Endothelial cell of umbilical vein (primary cell): ENCODE results near the gene ITGA11. TPM values are rescaled to one million over a fixed set of nuclear protein-coding genes. Genes with fewer than 3 reads are reported as not detected.

ENCODE experiments used
- BruUV-seq: library from RNA; stranded (reverse); fragments of 400-500 nt; replicated peaks from 2 replicates; lab custom pipeline; 2021; lab: Mats Ljungman, UMichigan
- CTCF ChIA-PET: fragments of 300-600, 350-600 bp; sonication (Branson Sonifier 250); formaldehyde crosslinking; loops from one replicate; lab custom pipeline; 2021; ENCODE audit warnings: antibody characterized with exemption, inconsistent platforms; lab: Charles Lee
- POLR2A ChIA-PET: fragments of 300-600, 350-600 bp; sonication (Branson Sonifier 250); formaldehyde crosslinking; loops from one replicate; lab custom pipeline; 2021; ENCODE audit warnings: antibody characterized with exemption, inconsistent platforms; lab: Charles Lee
- DNase-seq: peaks from one replicate; pipeline ENCODE4 v3.0.0-alpha.2; 2011; ENCODE audit warnings: low read depth, low spot score
- FAIRE-seq: peaks from 2 replicates; lab custom pipeline; 2011; peaks lifted over from hg19 to GRCh38; lab: Jason Lieb, UNC
- H2AFZ ChIP-seq: 2 replicates; pipeline ENCODE4 v1.6.0; 2012; ENCODE audit warnings: low read depth, low read length, control low read depth, inconsistent platforms
- H3K27ac ChIP-seq: 2 replicates; pipeline ENCODE4 v1.5.1; 2011; ENCODE audit warnings: low read depth, mild to moderate bottlenecking, control low read depth, low read length, moderate library complexity; ENCODE audit not compliant: insufficient read depth
- H3K27me3 ChIP-seq, 2 experiments: 2 replicates each; pipeline versions ENCODE4 v1.6.0 to v1.6.1; 2011; ENCODE audit warnings: low read length in 2 of 2, mixed read lengths in 1 of 2; ENCODE audit not compliant: control insufficient read depth in 2 of 2, insufficient read depth in 2 of 2
- H3K36me3 ChIP-seq, 2 experiments: 2 replicates in 1 of 2; 3 replicates in 1 of 2; pipeline ENCODE4 v1.5.1; 2011; ENCODE audit warnings: low read length in 2 of 2, mild to moderate bottlenecking in 1 of 2, moderate library complexity in 1 of 2; ENCODE audit not compliant: control insufficient read depth in 2 of 2, insufficient read depth in 2 of 2; ENCODE audit errors: extremely low read depth in 1 of 2
- H3K4me1 ChIP-seq: 3 replicates; pipeline ENCODE4 v1.5.1; 2011; ENCODE audit warnings: mild to moderate bottlenecking, low read length; ENCODE audit not compliant: control insufficient read depth, insufficient read depth; ENCODE audit errors: extremely low read depth
- H3K4me2 ChIP-seq: 2 replicates; pipeline ENCODE4 v1.6.1; 2011; ENCODE audit warnings: low read length, control low read depth, mixed read lengths; ENCODE audit not compliant: insufficient read depth
- H3K4me3 ChIP-seq, 3 experiments: fragments of 200-600 bp in 1 of 3; sonication (generic), shearing (Covaris generic) in 1 of 3; replicated peaks in 1 of 3; 2 replicates each; pipeline ENCODE4 v1.5.1; 2011 to 2016; ENCODE audit warnings: control low read depth in 3 of 3, low read length in 3 of 3, mild to moderate bottlenecking in 2 of 3, inconsistent platforms in 1 of 3, low read depth in 1 of 3, moderate library complexity in 1 of 3; ENCODE audit not compliant: insufficient read depth in 1 of 3
- H3K79me2 ChIP-seq: 2 replicates; pipeline ENCODE4 v1.6.0; 2012; ENCODE audit warnings: low read length, inconsistent platforms; ENCODE audit not compliant: control insufficient read depth, insufficient read depth
- H3K9ac ChIP-seq: replicated peaks from 2 replicates; pipeline ENCODE3; 2011; ENCODE audit warnings: low read length, control low read depth; ENCODE audit not compliant: insufficient read depth; ENCODE audit errors: extremely low read depth
- H3K9me1 ChIP-seq: replicated peaks from 3 replicates; pipeline ENCODE4 v1.6.0; 2011; ENCODE audit warnings: mild to moderate bottlenecking, low read length; ENCODE audit not compliant: control insufficient read depth, insufficient read depth; ENCODE audit errors: extremely low read depth
- H3K9me3 ChIP-seq: replicated peaks from 2 replicates; pipeline ENCODE4 v1.5.1; 2012; ENCODE audit warnings: low read length, inconsistent platforms; ENCODE audit not compliant: control insufficient read depth, insufficient read depth
- H4K20me1 ChIP-seq: replicated peaks from 2 replicates; pipeline ENCODE3; 2011; ENCODE audit warnings: mild to moderate bottlenecking, low read length; ENCODE audit not compliant: control insufficient read depth, insufficient read depth; ENCODE audit errors: extremely low read depth
- EZH2 ChIP-seq: IDR thresholded peaks from 2 replicates; pipeline ENCODE4 v1.6.1; 2012; ENCODE audit warnings: borderline replicate concordance, low read depth, mild to moderate bottlenecking, moderate library complexity, low read length, inconsistent platforms; ENCODE audit not compliant: severe bottlenecking
- FOS ChIP-seq: IDR thresholded peaks from 2 replicates; pipeline ENCODE4 v1.6.1; 2011; ENCODE audit warnings: mild to moderate bottlenecking, low read length, moderate library complexity, borderline replicate concordance; ENCODE audit not compliant: insufficient read depth
- GATA2 ChIP-seq: IDR thresholded peaks from 2 replicates; pipeline ENCODE4 v1.7.0; 2011; ENCODE audit warnings: low read depth, mild to moderate bottlenecking, moderate library complexity, mixed read lengths, low read length; ENCODE audit not compliant: insufficient read length, insufficient read depth
- JUN ChIP-seq: IDR thresholded peaks from 2 replicates; pipeline ENCODE4 v1.6.1; 2011; ENCODE audit warnings: borderline replicate concordance, low read depth; ENCODE audit not compliant: insufficient read length, insufficient read depth
- MAX ChIP-seq: IDR thresholded peaks from 2 replicates; pipeline ENCODE4 v1.6.1; 2011; ENCODE audit not compliant: insufficient read depth, insufficient read length
- MYC ChIP-seq: IDR thresholded peaks from one replicate; pipeline ENCODE4 v1.6.1; 2011; ENCODE audit warnings: mild to moderate bottlenecking, low read depth, low read length
- POLR2A ChIP-seq: IDR thresholded peaks from 2 replicates; pipeline ENCODE4 v1.6.1; 2012; ENCODE audit warnings: low read depth, mild to moderate bottlenecking, control low read depth, low read length
- POLR2AphosphoS5 ChIP-seq: IDR thresholded peaks from 2 replicates; pipeline ENCODE4 v1.6.1; 2012; ENCODE audit warnings: low read depth, mild to moderate bottlenecking, control low read depth, low read length, moderate library complexity; ENCODE audit not compliant: insufficient read depth
- dilution Hi-C: fragments of 300-500 bp; cut with MboI; formaldehyde crosslinking; loops from one replicate; pipeline ENCODE4 v1.15.0; 2019; ENCODE audit warnings: low sequenced_read_pairs; ENCODE audit not compliant: extremely low pct_ligation_motif_present
- intact Hi-C: fragments of 100-400 bp; cut with micrococcal nuclease; formaldehyde crosslinking; loops from one replicate; pipeline ENCODE4 v1.10.0; 2022
- polyA plus RNA-seq, 4 experiments: library from polyadenylated mRNA; depleted of rRNA in 3 of 4; stranded (reverse) in 3 of 4; unstranded in 1 of 4; fragments of >200 nt; gene quantifications; 2 replicates each; pipeline versions ENCODE4 v1.2.1 to v1.2.3, GENCODE V29; 2011 to 2012; ENCODE audit warnings: missing spikeins in 1 of 4
- total RNA-seq: library from RNA; stranded (reverse); gene quantifications from 2 replicates; pipeline ENCODE4 v1.2.3, GENCODE V29; 2021
- TF ChIP-seq, protein P1 (sequence below), 2 donors: IDR thresholded peaks; 1 replicate in 1 of 2; 2 replicates in 1 of 2; pipeline ENCODE4 v1.5.1; 2011; ENCODE audit warnings: low read length in 2 of 2, mild to moderate bottlenecking in 2 of 2, moderate library complexity in 2 of 2, control low read depth in 1 of 2, inconsistent platforms in 1 of 2, low read depth in 1 of 2; ENCODE audit not compliant: insufficient read depth in 1 of 2; ENCODE audit errors: extremely low read depth in 1 of 2

ITGA11 gene
- total and polyA plus RNA-seq, 2 donors (not counting 3 experiments of a cell fraction or from before 2014, with no cell fraction given), result 0.18 to 1.0 TPM

DNA sequence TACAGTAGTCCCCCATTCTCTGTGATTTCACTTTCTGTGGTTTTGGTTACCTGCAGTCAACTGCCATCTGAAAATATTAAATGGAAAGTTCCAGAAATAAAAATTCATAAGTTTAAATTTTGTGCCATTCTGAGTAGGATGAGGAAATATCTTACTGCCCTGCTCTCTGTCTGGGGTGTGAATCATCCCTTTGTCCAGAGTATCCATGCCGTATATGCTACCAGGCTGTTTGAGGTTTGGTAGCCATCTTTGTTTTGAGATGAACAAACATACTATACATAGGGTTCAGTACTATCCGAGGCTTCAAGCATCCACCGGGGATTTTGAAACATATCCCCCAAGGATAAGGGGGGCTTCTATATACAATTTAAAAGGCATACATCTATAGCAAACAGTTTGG is 170.7 kb downstream of the ITGA11 start:
- ChIA-PET CTCF (interaction anchor here (5.6 kb wide), 1 partner anchor 8 kb away, joined by 31 read pairs; no protein-coding TSS in a partner anchor), POLR2A (no interaction called here)
- dilution Hi-C loops (no loop called here), intact Hi-C loops (no loop called here)
- H3K9me3 ChIP-seq, result no peaks in the 10 kb centered on the region
- no peak overlapping the region for H3K4me3 ChIP-seq
- no peaks in the 10 kb centered on the region for H3K36me3 ChIP-seq
- no peak overlapping the region for H2AFZ ChIP-seq
- H3K27me3 ChIP-seq, result peaks cover 29 to 38% of the 10 kb centered on the region in 2 experiments
- H3K4me2 ChIP-seq, result no peak overlapping the region
- H3K9ac ChIP-seq, result no peak overlapping the region
- no peaks in the 10 kb centered on the region for H4K20me1 ChIP-seq
- BruUV-seq, result no TSS peak
- H3K79me2 ChIP-seq, result no peaks in the 10 kb centered on the region
- FAIRE-seq, result no peak
- H3K27ac ChIP-seq, result no peak overlapping the region
- no peaks in the 10 kb centered on the region for H3K9me1 ChIP-seq
- no peak for TF ChIP-seq EZH2
- no peak for TF ChIP-seq MYC
- TF ChIP-seq, protein P1, sequence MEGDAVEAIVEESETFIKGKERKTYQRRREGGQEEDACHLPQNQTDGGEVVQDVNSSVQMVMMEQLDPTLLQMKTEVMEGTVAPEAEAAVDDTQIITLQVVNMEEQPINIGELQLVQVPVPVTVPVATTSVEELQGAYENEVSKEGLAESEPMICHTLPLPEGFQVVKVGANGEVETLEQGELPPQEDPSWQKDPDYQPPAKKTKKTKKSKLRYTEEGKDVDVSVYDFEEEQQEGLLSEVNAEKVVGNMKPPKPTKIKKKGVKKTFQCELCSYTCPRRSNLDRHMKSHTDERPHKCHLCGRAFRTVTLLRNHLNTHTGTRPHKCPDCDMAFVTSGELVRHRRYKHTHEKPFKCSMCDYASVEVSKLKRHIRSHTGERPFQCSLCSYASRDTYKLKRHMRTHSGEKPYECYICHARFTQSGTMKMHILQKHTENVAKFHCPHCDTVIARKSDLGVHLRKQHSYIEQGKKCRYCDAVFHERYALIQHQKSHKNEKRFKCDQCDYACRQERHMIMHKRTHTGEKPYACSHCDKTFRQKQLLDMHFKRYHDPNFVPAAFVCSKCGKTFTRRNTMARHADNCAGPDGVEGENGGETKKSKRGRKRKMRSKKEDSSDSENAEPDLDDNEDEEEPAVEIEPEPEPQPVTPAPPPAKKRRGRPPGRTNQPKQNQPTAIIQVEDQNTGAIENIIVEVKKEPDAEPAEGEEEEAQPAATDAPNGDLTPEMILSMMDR (IDR thresholded peaks at IDR 0.05; ENCODE audit: extremely low read depth in 1 of 2, insufficient read depth in 1 of 2, low read depth in 1 of 2, low read length in 2 of 2), result no peak
- no peak for TF ChIP-seq MAX
- no peak for TF ChIP-seq GATA2
- TF ChIP-seq POLR2A, result no peak
- no peak for TF ChIP-seq POLR2AphosphoS5
- no peak for TF ChIP-seq JUN
- no peak for TF ChIP-seq FOS
- peaks cover 5% of the 10 kb centered on the region for H3K4me1 ChIP-seq
- no peak for DNase-seq
